Neuronal stem cell (in vitro differentiated cells): ENCODE measurements around the gene DIABLO.
"Not testable (repeated sequence)": the region's sequence is repeated elsewhere in the genome, so short reads cannot be mapped to it uniquely, and the experiment has no call there.

Source experiments
- DNase-seq: peaks from one replicate; pipeline ENCODE4 v3.0.0-alpha.2; 2013; ENCODE audit warnings: low spot score
- H2AFZ ChIP-seq: one replicate; pipeline ENCODE4 v1.6.1; 2013; ENCODE audit warnings: mild to moderate bottlenecking, low read length, inconsistent platforms
- H2AK5ac ChIP-seq: 2 replicates; pipeline ENCODE4 v1.6.1; 2013; ENCODE audit warnings: low read depth, mild to moderate bottlenecking, inconsistent platforms, low read length, moderate library complexity, mixed read lengths
- H2BK120ac ChIP-seq: 2 replicates; pipeline ENCODE4 v1.6.1; 2013; ENCODE audit warnings: low read depth, mild to moderate bottlenecking, inconsistent platforms, low read length, moderate library complexity, mixed read lengths
- H2BK12ac ChIP-seq: one replicate; pipeline ENCODE4 v1.6.1; 2013; ENCODE audit warnings: low read length, inconsistent platforms
- H2BK15ac ChIP-seq: 2 replicates; pipeline ENCODE4 v1.6.1; 2013; ENCODE audit warnings: mild to moderate bottlenecking, low read length, inconsistent platforms, mixed read lengths
- H2BK5ac ChIP-seq: one replicate; pipeline ENCODE4 v1.6.1; 2013; ENCODE audit warnings: inconsistent platforms, mild to moderate bottlenecking, low read length, moderate library complexity
- H3K14ac ChIP-seq: one replicate; pipeline ENCODE4 v1.6.1; 2013; ENCODE audit warnings: low read length, inconsistent platforms
- H3K18ac ChIP-seq: 2 replicates; pipeline ENCODE4 v1.6.1; 2013; ENCODE audit warnings: low read length, inconsistent platforms
- H3K23ac ChIP-seq: 2 replicates; pipeline ENCODE4 v1.6.1; 2013; ENCODE audit warnings: low read depth, mild to moderate bottlenecking, mixed read lengths, low read length, inconsistent platforms; ENCODE audit not compliant: poor library complexity
- H3K27ac ChIP-seq: replicated peaks from 3 replicates; pipeline ENCODE4 v1.5.1; 2013; ENCODE audit warnings: low read length, inconsistent platforms
- H3K27me3 ChIP-seq, 3 experiments: 2 replicates each; pipeline ENCODE4 v1.6.1; 2013; ENCODE audit warnings: low read length in 3 of 3, mild to moderate bottlenecking in 2 of 3, inconsistent platforms in 1 of 3, low read depth in 1 of 3, mixed read lengths in 1 of 3, moderate library complexity in 1 of 3; ENCODE audit not compliant: control insufficient read depth in 3 of 3, insufficient read depth in 3 of 3
- H3K36me3 ChIP-seq, 2 donors: replicated peaks in 1 of 2; 2 replicates each; pipeline ENCODE4 v1.6.1; 2013; ENCODE audit warnings: low read length in 2 of 2; ENCODE audit not compliant: control insufficient read depth in 2 of 2, insufficient read depth in 2 of 2
- H3K4ac ChIP-seq: 2 replicates; pipeline ENCODE4 v1.6.1; 2013; ENCODE audit warnings: inconsistent platforms, mild to moderate bottlenecking, low read length, moderate library complexity
- H3K4me1 ChIP-seq, 2 donors: 1 replicate in 1 of 2; 2 replicates in 1 of 2; pipeline ENCODE4 v1.6.1; 2013; ENCODE audit warnings: low read length in 2 of 2, low read depth in 1 of 2; ENCODE audit not compliant: control insufficient read depth in 2 of 2, insufficient read depth in 1 of 2
- H3K4me2 ChIP-seq: one replicate; pipeline ENCODE4 v1.6.1; 2013; ENCODE audit warnings: mild to moderate bottlenecking, low read length, inconsistent platforms; ENCODE audit not compliant: insufficient read depth, poor library complexity, severe bottlenecking
- H3K4me3 ChIP-seq, 2 donors: 2 replicates each; pipeline ENCODE4 v1.5.1; 2013; ENCODE audit warnings: low read length in 2 of 2, mild to moderate bottlenecking in 2 of 2, inconsistent platforms in 1 of 2, moderate library complexity in 1 of 2
- H3K79me1 ChIP-seq: one replicate; pipeline ENCODE4 v1.6.1; 2013; ENCODE audit warnings: low read depth, mild to moderate bottlenecking, inconsistent platforms, low read length, moderate library complexity
- H3K9ac ChIP-seq: one replicate; pipeline ENCODE4 v1.6.1; 2013; ENCODE audit warnings: mild to moderate bottlenecking, low read depth, low read length, inconsistent platforms; ENCODE audit not compliant: poor library complexity
- H3K9me3 ChIP-seq, 2 donors: replicated peaks in 1 of 2; 2 replicates each; pipeline versions ENCODE3 to v1.6.1; 2013; ENCODE audit warnings: low read length in 2 of 2, mild to moderate bottlenecking in 2 of 2, inconsistent platforms in 1 of 2, low read depth in 1 of 2, mixed read lengths in 1 of 2, moderate library complexity in 1 of 2; ENCODE audit not compliant: control insufficient read depth in 2 of 2, insufficient read depth in 1 of 2
- H4K8ac ChIP-seq: one replicate; pipeline ENCODE4 v1.6.1; 2013; ENCODE audit warnings: low read depth, mild to moderate bottlenecking, inconsistent platforms, low read length, moderate library complexity
- H4K91ac ChIP-seq: one replicate; pipeline ENCODE4 v1.6.1; 2013; ENCODE audit warnings: low read length, low read depth, mild to moderate bottlenecking, inconsistent platforms; ENCODE audit not compliant: poor library complexity
- WGBS, 2 donors: extraction: QIAGEN DNeasy Blood & Tissue Kit; methylation state at CpG; one replicate each; pipeline ENCODE4 v1.1.7; 2013; ENCODE audit warnings: missing lambda C conversion rate in 2 of 2, mixed read lengths in 1 of 2; ENCODE audit not compliant: insufficient read length in 2 of 2, insufficient replicate concordance in 1 of 2; ENCODE audit errors: extremely low coverage in 2 of 2; 5-methylcytosine and 5-hydroxymethylcytosine counted together

The DIABLO gene

DNA sequence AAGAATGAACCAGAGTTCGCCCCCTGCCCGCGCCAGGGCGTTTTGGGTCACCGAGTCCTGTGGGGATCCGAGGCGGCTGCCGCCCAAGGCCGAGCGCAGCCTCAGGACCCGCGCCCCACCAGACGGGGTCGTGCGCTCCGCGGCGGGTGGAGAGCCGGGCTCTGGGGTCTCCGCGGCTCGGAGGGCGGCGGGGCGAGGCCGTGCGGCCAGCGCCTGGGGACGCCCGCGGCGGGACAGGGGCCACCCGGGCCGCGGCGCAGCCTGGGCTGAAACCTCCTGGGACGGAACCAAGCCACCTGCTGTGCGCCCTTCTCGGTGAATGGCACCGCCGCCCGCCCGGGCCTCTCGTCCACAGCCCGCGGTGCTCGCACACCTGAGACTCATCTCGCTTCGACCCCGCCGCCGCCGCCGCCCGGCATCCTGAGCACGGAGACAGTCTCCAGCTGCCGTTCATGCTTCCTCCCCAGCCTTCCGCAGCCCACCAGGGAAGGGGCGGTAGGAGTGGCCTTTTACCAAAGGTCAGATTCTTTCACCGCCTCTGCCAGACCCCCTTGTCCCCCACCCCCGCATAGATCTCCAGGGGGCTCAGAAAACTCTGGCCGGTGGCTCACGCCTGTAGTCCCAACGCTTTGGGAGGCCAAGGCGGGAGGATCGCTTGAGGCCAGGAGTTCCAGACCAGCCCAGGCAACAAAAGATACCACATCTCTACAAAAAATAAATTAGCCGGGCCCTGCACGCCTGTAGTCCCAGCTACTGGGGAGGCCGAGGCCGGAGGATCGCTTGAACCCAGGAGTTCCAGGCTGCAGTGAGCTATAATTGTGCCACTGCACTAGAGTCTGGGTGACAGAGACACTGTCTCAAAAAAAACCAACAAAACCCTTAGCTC lies 21.4 kb downstream of the DIABLO start:
- H3K27me3 ChIP-seq = peaks cover 5 to 59% (median 32%) of the 10 kb centered on the region in 3 experiments
- DNase-seq = no peak

DNA sequence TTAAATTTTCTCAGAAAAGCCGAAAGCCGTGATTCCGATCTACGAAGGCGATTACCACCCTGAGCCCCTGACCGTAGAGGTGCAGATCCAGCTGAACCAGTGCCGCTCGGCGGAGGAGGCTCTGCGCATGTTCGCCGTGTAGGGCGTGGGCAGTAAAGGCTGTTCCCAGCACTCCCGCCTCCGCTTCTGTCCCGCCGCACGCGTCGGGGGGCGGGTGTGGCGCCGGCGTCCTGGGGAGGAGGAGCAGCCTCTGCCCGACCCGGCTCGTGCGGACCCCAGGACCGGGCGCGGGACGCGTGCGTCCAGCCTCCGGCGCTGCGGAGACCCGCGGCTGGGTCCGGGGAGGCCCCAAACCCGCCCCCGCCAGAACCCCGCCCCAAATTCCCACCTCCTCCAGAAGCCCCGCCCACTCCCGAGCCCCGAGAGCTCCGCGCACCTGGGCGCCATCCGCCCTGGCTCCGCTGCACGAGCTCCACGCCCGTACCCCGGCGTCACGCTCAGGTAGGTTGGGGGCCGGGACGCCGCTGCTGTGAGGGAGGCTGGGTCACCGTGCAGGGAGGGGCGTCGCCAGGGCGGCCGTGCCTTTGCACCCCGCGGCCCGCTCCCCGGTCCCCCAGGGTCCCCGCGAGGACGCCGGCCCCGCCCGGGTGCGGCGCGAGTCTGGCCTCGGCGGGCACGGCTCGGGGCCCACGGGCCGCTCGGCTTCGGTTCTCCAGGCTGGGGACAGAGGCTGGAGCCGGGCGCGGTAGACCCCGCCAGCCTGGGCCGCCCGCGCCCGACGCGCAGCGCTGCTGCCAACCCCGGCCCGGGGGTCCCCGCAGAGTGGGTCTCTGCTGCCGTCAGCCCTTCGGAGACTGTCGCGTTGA lies 22.3 kb downstream of the DIABLO start, which contains the start of gene B3GNT4:
Gene B3GNT4, plus strand, starts transcription at position 409 of the 866 bp plus-strand sequence. CDS start 910 bp downstream, outside the sequence.
- no peak within 1 kb of the TSS for H3K27ac ChIP-seq
- H3K9me3 ChIP-seq = no peaks in the 10 kb centered on the region
- H2AK5ac ChIP-seq = no peak within 1 kb of the TSS
- peak within 1 kb of the TSS; percentile 85 for H3K23ac ChIP-seq
- no peak within 1 kb of the TSS for H4K8ac ChIP-seq
- no peak for DNase-seq
- H2BK120ac ChIP-seq = no peak within 1 kb of the TSS
- H3K4me3 ChIP-seq = peak within 1 kb of the TSS; percentile 49 to 90
- WGBS, 2 donors = no CpG with 5 or more reads among the region's 104 CpGs
- no peaks in the 10 kb centered on the region for H3K79me1 ChIP-seq
- H3K4ac ChIP-seq = no peak within 1 kb of the TSS
- H3K4me2 ChIP-seq = peak within 1 kb of the TSS; percentile 97
- peaks cover 18 to 23% of the 10 kb centered on the region in 2 donors for H3K36me3 ChIP-seq
- H3K14ac ChIP-seq = peak within 1 kb of the TSS; percentile 71
- peak within 1 kb of the TSS; percentile 49 for H2BK15ac ChIP-seq
- H3K4me1 ChIP-seq = peaks cover 0 to 5% of the 10 kb centered on the region in 2 donors
- H2BK5ac ChIP-seq = peak within 1 kb of the TSS; percentile 21
- H3K27me3 ChIP-seq = peaks cover 5 to 59% (median 32%) of the 10 kb centered on the region in 3 experiments
- peak within 1 kb of the TSS; percentile 90 for H2AFZ ChIP-seq
- H3K9ac ChIP-seq = peak within 1 kb of the TSS; percentile 71
- H4K91ac ChIP-seq = no peak within 1 kb of the TSS
- H2BK12ac ChIP-seq = peak within 1 kb of the TSS; percentile 58
- H3K18ac ChIP-seq = peak within 1 kb of the TSS; percentile 96

More for the DNA sequence above, 21.4 kb downstream of the DIABLO start:
- H2BK15ac ChIP-seq = peak overlapping the region; percentile 49
- H3K23ac ChIP-seq = peak overlapping the region; percentile 85
- H3K4ac ChIP-seq = no peak overlapping the region
- H2BK5ac ChIP-seq = peak overlapping the region; percentile 21
- no peaks in the 10 kb centered on the region for H3K79me1 ChIP-seq
- H3K18ac ChIP-seq = peak overlapping the region; percentile 85
- no peak overlapping the region for H4K8ac ChIP-seq
- H3K36me3 ChIP-seq = peaks cover 20 to 32% of the 10 kb centered on the region in 2 donors
- H4K91ac ChIP-seq = no peak overlapping the region
- peak overlapping the region; percentile 97 for H3K4me2 ChIP-seq
- peak overlapping the region; percentile 49 to 90 for H3K4me3 ChIP-seq
- H2AK5ac ChIP-seq = no peak overlapping the region
- peak overlapping the region; percentile 68 for H3K9ac ChIP-seq
- no CpG with 5 or more reads among the region's 71 CpGs for WGBS, 2 donors
- H2AFZ ChIP-seq = peak overlapping the region; percentile 90
- no peak overlapping the region for H3K27ac ChIP-seq
- H3K14ac ChIP-seq = peak overlapping the region; percentile 71
- no peak overlapping the region for H2BK120ac ChIP-seq
- no peaks in the 10 kb centered on the region for H3K9me3 ChIP-seq
- H2BK12ac ChIP-seq = peak overlapping the region; percentile 58
- H3K4me1 ChIP-seq = peaks cover 0 to 5% of the 10 kb centered on the region in 2 donors

- not testable (repeated sequence) for H3K4ac ChIP-seq, H2BK15ac ChIP-seq, H3K14ac ChIP-seq, H3K9ac ChIP-seq, H2AK5ac ChIP-seq, H4K8ac ChIP-seq, H2BK5ac ChIP-seq, H3K4me1 ChIP-seq, H3K9me3 ChIP-seq, H4K91ac ChIP-seq, DNase-seq, H3K23ac ChIP-seq, H3K27ac ChIP-seq, H2BK120ac ChIP-seq, H2BK12ac ChIP-seq, H3K79me1 ChIP-seq, H3K18ac ChIP-seq
- Histone ChIP-seq H3K36me3 (peaks cover 11 to 16% of the 10 kb centered on the region in 2 donors), H3K4me2 (peak overlapping the region; percentile 97), H3K4me3 (peak overlapping the region; percentile 49 to 82), H3K27me3 (peaks cover 5 to 59% (median 32%) of the 10 kb centered on the region in 3 experiments), H2AFZ (peak overlapping the region; percentile 90)
- no CpG with 5 or more reads among the region's 19 CpGs for WGBS, 2 donors
These were observed 23.0 kb downstream of the DIABLO start for GRCh38 chr12:122202811-122203210.
